PFSK-1 (cell line): Measurements from ENCODE around the gene PSMB2.

Experiments used
- FOXP2 ChIP-seq: optimal IDR thresholded peaks from 2 replicates; pipeline ENCODE3; 2011; ENCODE audit warnings: borderline replicate concordance, control low read depth, inconsistent platforms; ENCODE audit not compliant: insufficient read depth; ENCODE audit errors: extremely low read length, extremely low read depth
- POLR2AphosphoS5 ChIP-seq: IDR thresholded peaks from 2 replicates; pipeline ENCODE4 v1.6.1; 2012; ENCODE audit warnings: low read depth, mild to moderate bottlenecking, control low read depth, low read length, moderate library complexity
- SIN3A ChIP-seq: IDR thresholded peaks from 2 replicates; pipeline ENCODE4 v1.6.1; 2012; ENCODE audit warnings: mild to moderate bottlenecking, low read length, moderate library complexity, borderline replicate concordance; ENCODE audit not compliant: insufficient read depth
- TAF1 ChIP-seq: IDR thresholded peaks from 2 replicates; pipeline ENCODE4 v1.6.1; 2012; ENCODE audit warnings: low read length, control low read depth, borderline replicate concordance; ENCODE audit not compliant: insufficient read depth
- TF ChIP-seq, protein P1 (sequence below), 2 experiments: IDR thresholded peaks; 2 replicates each; pipeline versions ENCODE4 v1.6.1 to v1.8.0; 2011 to 2012; ENCODE audit warnings: low read depth in 2 of 2, low read length in 2 of 2, control low read depth in 1 of 2, inconsistent platforms in 1 of 2, mild to moderate bottlenecking in 1 of 2, moderate library complexity in 1 of 2; ENCODE audit not compliant: insufficient read depth in 1 of 2

DNA sequence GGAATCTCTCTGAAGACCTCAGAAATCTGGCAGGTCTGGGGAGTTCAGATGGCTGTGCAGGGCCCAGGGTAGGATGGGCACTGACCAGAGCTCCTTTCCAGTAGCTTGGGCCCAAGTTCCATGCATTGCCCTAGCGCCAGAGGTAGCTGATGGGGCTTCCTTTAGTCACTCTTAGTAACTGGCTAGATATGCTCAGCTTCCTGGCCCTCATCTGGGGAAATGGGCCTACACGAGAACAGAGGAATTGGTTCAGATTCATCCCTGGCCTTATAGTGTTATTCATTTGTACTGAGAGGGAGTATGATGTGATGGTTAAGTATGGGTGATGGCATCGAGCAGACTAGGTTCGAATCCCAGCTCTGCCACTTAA, 15.5 kb upstream of the PSMB2 start:
- TF ChIP-seq, protein P1, sequence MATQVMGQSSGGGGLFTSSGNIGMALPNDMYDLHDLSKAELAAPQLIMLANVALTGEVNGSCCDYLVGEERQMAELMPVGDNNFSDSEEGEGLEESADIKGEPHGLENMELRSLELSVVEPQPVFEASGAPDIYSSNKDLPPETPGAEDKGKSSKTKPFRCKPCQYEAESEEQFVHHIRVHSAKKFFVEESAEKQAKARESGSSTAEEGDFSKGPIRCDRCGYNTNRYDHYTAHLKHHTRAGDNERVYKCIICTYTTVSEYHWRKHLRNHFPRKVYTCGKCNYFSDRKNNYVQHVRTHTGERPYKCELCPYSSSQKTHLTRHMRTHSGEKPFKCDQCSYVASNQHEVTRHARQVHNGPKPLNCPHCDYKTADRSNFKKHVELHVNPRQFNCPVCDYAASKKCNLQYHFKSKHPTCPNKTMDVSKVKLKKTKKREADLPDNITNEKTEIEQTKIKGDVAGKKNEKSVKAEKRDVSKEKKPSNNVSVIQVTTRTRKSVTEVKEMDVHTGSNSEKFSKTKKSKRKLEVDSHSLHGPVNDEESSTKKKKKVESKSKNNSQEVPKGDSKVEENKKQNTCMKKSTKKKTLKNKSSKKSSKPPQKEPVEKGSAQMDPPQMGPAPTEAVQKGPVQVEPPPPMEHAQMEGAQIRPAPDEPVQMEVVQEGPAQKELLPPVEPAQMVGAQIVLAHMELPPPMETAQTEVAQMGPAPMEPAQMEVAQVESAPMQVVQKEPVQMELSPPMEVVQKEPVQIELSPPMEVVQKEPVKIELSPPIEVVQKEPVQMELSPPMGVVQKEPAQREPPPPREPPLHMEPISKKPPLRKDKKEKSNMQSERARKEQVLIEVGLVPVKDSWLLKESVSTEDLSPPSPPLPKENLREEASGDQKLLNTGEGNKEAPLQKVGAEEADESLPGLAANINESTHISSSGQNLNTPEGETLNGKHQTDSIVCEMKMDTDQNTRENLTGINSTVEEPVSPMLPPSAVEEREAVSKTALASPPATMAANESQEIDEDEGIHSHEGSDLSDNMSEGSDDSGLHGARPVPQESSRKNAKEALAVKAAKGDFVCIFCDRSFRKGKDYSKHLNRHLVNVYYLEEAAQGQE (IDR thresholded peaks at IDR 0.05; ENCODE audit: insufficient read depth in 1 of 2, low read depth in 2 of 2, low read length in 2 of 2) = no peak
- TF ChIP-seq SIN3A = no peak
- no peak for TF ChIP-seq TAF1
- TF ChIP-seq POLR2AphosphoS5 = no peak
- no peak for TF ChIP-seq FOXP2
